Measurements from ENCODE around the gene PROCR.

- no peak for TF ChIP-seq CTCF (IDR thresholded peaks at IDR 0.05; ENCODE audit: low read depth, low read length)
- no peak for TF ChIP-seq MYC (IDR thresholded peaks at IDR 0.05; ENCODE audit: low read depth, low read length)
- TF ChIP-seq MAX (IDR thresholded peaks at IDR 0.05; ENCODE audit: low read depth, low read length), result no peak
- TF ChIP-seq POLR2A (IDR thresholded peaks at IDR 0.05; ENCODE audit: extremely low read depth, insufficient read length), result no peak
Measured at GRCh38 chr20:35165221-35166185, 6.4 kb upstream of the PROCR start.

Measured in NB4 (cell line).